Nephron (organoid): ENCODE measurements around the gene GLRA2.

ENCODE experiments used
- H3K27ac Mint-ChIP-seq, 3 experiments: 2 replicates each; pipeline ENCODE4 v1.8.0; 2020; ENCODE audit warnings: mixed read lengths in 3 of 3, mild to moderate bottlenecking in 2 of 3, moderate library complexity in 1 of 3
- H3K27me3 Mint-ChIP-seq: 2 replicates; pipeline ENCODE4 v1.8.0; 2021; ENCODE audit warnings: low read depth, mild to moderate bottlenecking, moderate library complexity, mixed read lengths
- H3K36me3 Mint-ChIP-seq: 2 replicates; pipeline ENCODE4 v1.8.0; 2020; ENCODE audit warnings: low read depth, mixed read lengths
- H3K4me1 Mint-ChIP-seq: 2 replicates; pipeline ENCODE4 v1.8.0; 2020; ENCODE audit warnings: mixed read lengths
- H3K4me3 Mint-ChIP-seq, 3 experiments: 2 replicates each; pipeline ENCODE4 v1.8.0; 2020; ENCODE audit warnings: mild to moderate bottlenecking in 3 of 3, mixed read lengths in 3 of 3, moderate library complexity in 2 of 3
- H3K9me3 Mint-ChIP-seq: 2 replicates; pipeline ENCODE4 v1.8.0; 2020; ENCODE audit warnings: mixed read lengths
- CTCF ChIP-seq, 3 experiments: fragments of 200-600 bp; sonication (generic); IDR thresholded peaks; one replicate each; pipeline ENCODE4 v1.5.0; 2021; ENCODE audit warnings: antibody characterized with exemption in 3 of 3; ENCODE audit not compliant: unreplicated experiment in 3 of 3

GLRA2 gene

GRCh38 chrX:14630733-14631132, 101.4 kb downstream of the GLRA2 start:
- TF ChIP-seq CTCF (IDR thresholded peaks at IDR 0.05; ENCODE audit: unreplicated experiment in 3 of 3): no peak
- H3K36me3 Mint-ChIP-seq: no peaks in the 10 kb centered on the region
- H3K4me1 Mint-ChIP-seq: no peaks in the 10 kb centered on the region
- H3K27me3 Mint-ChIP-seq: no peaks in the 10 kb centered on the region
- H3K4me3 Mint-ChIP-seq: no peak overlapping the region
- no peak overlapping the region for H3K27ac Mint-ChIP-seq
- H3K9me3 Mint-ChIP-seq: no peaks in the 10 kb centered on the region

GRCh38 chrX:14641681-14642655, 112.6 kb downstream of the GLRA2 start:
- Mint-ChIP-seq H3K9me3 (peaks cover 3% of the 10 kb centered on the region), H3K27me3 (no peaks in the 10 kb centered on the region), H3K27ac (no peak overlapping the region), H3K4me3 (no peak overlapping the region), H3K4me1 (no peaks in the 10 kb centered on the region), H3K36me3 (no peaks in the 10 kb centered on the region)
- no peak for TF ChIP-seq CTCF (IDR thresholded peaks at IDR 0.05; ENCODE audit: unreplicated experiment in 3 of 3)

DNA sequence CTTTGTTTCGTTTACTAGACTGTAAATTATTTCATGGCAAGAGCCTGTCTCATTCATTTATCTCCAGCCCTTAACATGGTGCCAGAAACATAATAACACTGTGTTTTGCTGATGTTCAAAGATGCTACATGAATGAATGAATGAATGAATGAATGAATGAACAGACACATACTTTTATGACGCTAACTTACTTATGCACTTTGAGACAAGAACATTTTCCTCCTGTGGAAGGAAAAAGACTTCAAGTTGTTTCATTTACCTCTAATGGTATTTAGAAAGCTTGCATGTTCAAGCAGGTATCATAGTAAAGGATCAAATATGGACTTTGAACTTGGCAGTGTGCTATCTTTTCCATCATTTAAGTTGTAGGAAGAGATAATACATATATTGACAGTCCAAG, 131.6 kb downstream of the GLRA2 start:
- no peaks in the 10 kb centered on the region for H3K36me3 Mint-ChIP-seq
- H3K27ac Mint-ChIP-seq: no peak overlapping the region
- H3K4me3 Mint-ChIP-seq: no peak overlapping the region
- no peaks in the 10 kb centered on the region for H3K27me3 Mint-ChIP-seq
- no peaks in the 10 kb centered on the region for H3K9me3 Mint-ChIP-seq
- no peak for TF ChIP-seq CTCF (IDR thresholded peaks at IDR 0.05; ENCODE audit: unreplicated experiment in 3 of 3)
- no peaks in the 10 kb centered on the region for H3K4me1 Mint-ChIP-seq

DNA sequence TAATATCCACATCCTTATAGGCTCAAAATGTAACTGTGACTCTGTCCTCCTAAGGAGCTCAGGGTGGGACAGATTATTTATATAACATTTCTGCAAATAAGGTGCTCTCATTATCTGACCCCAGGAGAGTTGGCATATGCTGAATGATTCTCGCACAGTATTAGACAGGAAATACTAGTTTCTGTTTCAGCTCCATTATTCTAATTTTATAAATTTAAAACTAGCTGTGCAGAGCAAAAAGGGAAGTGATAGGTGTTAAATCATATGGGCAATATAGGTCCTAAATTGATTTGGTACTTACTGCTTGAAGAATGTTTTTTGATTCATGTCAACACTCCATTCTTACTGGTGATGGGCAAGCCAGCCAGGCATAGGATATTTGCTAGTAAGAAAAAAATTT, 141.5 kb downstream of the GLRA2 start:
- no peak overlapping the region for H3K4me3 Mint-ChIP-seq
- no peaks in the 10 kb centered on the region for H3K36me3 Mint-ChIP-seq
- H3K4me1 Mint-ChIP-seq: peaks cover 22% of the 10 kb centered on the region

DNA sequence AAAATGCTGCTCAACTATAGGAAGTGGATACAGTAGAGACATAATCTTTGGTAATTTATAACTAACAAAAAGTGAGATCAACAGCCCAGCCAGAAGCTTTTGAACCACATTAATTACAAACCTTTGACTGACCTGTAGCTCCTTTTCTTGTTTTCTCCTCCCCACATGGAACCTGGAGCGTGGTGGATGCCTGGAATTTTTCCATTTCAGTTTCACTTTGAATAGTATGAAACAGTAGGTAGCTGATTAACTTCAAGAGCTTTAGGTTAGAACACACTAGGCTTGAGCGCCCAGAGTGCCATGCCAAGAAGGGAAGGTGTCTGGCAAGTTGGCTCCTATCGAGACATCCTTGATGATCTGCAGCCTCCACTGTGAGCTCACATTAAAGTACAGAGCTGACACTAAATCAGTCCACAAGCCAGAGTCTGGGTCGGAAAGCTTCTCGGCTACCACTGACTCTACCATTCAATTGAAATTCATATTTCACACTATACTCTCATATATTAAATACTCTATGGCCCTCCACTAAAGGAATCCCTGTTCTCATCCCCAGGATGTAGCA, 143.4 kb downstream of the GLRA2 start:
- Mint-ChIP-seq H3K27ac (peak overlapping the region; percentile 74 to 85 (median 82)), H3K4me3 (no peak overlapping the region), H3K9me3 (peaks cover 12% of the 10 kb centered on the region), H3K27me3 (no peaks in the 10 kb centered on the region), H3K36me3 (no peaks in the 10 kb centered on the region), H3K4me1 (peaks cover 22% of the 10 kb centered on the region)
- no peak for TF ChIP-seq CTCF (IDR thresholded peaks at IDR 0.05; ENCODE audit: unreplicated experiment in 3 of 3)

More for the DNA sequence above, 141.5 kb downstream of the GLRA2 start:
- Mint-ChIP-seq H3K9me3 (peaks cover 11% of the 10 kb centered on the region), H3K27me3 (no peaks in the 10 kb centered on the region), H3K27ac (no peak overlapping the region)
- no peak for TF ChIP-seq CTCF (IDR thresholded peaks at IDR 0.05; ENCODE audit: unreplicated experiment in 3 of 3)
